Mammary epithelial cell (primary cell): ENCODE data around the gene RXFP2.

Experiments
- EZH2 ChIP-seq: IDR thresholded peaks from 2 replicates; pipeline ENCODE4 v1.6.1; 2012; ENCODE audit warnings: low read length, inconsistent platforms, borderline replicate concordance
- TF ChIP-seq, protein P1 (sequence below), 2 donors: IDR thresholded peaks in 1 of 2; conservative IDR thresholded peaks in 1 of 2; 2 replicates each; pipeline ENCODE4 v1.5.1; 2011 to 2012; ENCODE audit warnings: inconsistent platforms in 2 of 2, low read length in 2 of 2, mild to moderate bottlenecking in 2 of 2, control low read depth in 1 of 2, low read depth in 1 of 2; ENCODE audit not compliant: insufficient read depth in 1 of 2; ENCODE audit errors: extremely low read depth in 1 of 2

DNA sequence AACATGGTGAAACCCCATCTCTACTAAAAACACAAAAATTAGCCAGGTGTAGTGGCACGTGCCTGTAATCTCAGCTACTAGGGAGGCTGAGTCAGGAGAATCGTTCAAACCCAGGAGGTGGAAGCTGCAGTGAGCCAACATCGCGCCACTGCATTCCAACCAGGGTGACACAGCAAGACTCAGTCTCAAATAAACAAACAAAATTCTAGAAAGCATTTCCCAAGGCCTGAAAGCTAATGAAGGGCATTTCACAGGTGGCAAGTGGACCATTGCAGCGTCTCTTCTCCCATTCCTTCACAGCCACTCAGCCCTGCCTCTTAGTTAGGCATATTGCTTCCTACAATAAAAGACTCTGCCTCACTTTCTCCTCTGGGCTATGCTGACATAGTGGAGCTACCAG, 13.5 kb upstream of the RXFP2 start:
- TF ChIP-seq, protein P1, sequence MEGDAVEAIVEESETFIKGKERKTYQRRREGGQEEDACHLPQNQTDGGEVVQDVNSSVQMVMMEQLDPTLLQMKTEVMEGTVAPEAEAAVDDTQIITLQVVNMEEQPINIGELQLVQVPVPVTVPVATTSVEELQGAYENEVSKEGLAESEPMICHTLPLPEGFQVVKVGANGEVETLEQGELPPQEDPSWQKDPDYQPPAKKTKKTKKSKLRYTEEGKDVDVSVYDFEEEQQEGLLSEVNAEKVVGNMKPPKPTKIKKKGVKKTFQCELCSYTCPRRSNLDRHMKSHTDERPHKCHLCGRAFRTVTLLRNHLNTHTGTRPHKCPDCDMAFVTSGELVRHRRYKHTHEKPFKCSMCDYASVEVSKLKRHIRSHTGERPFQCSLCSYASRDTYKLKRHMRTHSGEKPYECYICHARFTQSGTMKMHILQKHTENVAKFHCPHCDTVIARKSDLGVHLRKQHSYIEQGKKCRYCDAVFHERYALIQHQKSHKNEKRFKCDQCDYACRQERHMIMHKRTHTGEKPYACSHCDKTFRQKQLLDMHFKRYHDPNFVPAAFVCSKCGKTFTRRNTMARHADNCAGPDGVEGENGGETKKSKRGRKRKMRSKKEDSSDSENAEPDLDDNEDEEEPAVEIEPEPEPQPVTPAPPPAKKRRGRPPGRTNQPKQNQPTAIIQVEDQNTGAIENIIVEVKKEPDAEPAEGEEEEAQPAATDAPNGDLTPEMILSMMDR (conservative IDR thresholded peaks at IDR 0.05 in 1 of 2, IDR thresholded peaks at IDR 0.05 in 1 of 2; ENCODE audit: extremely low read depth in 1 of 2, insufficient read depth in 1 of 2, low read depth in 1 of 2, low read length in 2 of 2) = no peak
- TF ChIP-seq EZH2 = no peak
